Activated CD4-positive, alpha-beta T cell treated with anti-CD3 and anti-CD28 coated beads, Interleukin-2, Interleukin-4, amounts not matched to agents 100 ng/mL and 50 ng/mL, durations not matched to agents 16 hours and 8 hours (primary cell): ENCODE data around the gene SNCB.

Experiments used
- DNase-seq: peaks from one replicate; pipeline ENCODE4 v3.0.0-alpha.2; 2020; ENCODE audit warnings: low spot score

SNCB gene

GRCh38 chr5:176660860-176661641 is 30.7 kb upstream of the SNCB start:
- DNase-seq: peak; percentile 79

- no peak for DNase-seq
Observed at GRCh38 chr5:176660530-176660859, 30.2 kb upstream of the SNCB start.

- no peak for DNase-seq
Observed at GRCh38 chr5:176659860-176660461, 29.6 kb upstream of the SNCB start.

- DNase-seq: no peak
Observed at GRCh38 chr5:176659512-176659839, 29.1 kb upstream of the SNCB start.

- DNase-seq: peak; percentile 24
Observed at GRCh38 chr5:176658817-176659511, 28.6 kb upstream of the SNCB start.

GRCh38 chr5:176658007-176658599 is 27.8 kb upstream of the SNCB start:
- peak; percentile 69 for DNase-seq

GRCh38 chr5:176656467-176656990 is 26.2 kb upstream of the SNCB start:
- no peak for DNase-seq

GRCh38 chr5:176654856-176655255 is 24.5 kb upstream of the SNCB start:
- DNase-seq: no peak

GRCh38 chr5:176653401-176654385 is 23.4 kb upstream of the SNCB start:
- DNase-seq: peak; percentile 67

GRCh38 chr5:176652136-176652535 is 21.8 kb upstream of the SNCB start:
- no peak for DNase-seq

- DNase-seq: no peak
Observed at GRCh38 chr5:176651472-176651980, 21.2 kb upstream of the SNCB start.

GRCh38 chr5:176650354-176650884 is 20.1 kb upstream of the SNCB start:
- no peak for DNase-seq

- DNase-seq: no peak
Observed at GRCh38 chr5:176648474-176649194, 18.3 kb upstream of the SNCB start.

- DNase-seq: no peak
Observed at GRCh38 chr5:176647843-176648473, 17.6 kb upstream of the SNCB start.

- peak; percentile 100 for DNase-seq
Observed at GRCh38 chr5:176647030-176647842, 16.9 kb upstream of the SNCB start, which contains the start of gene TSPAN17. Gene TSPAN17, plus strand, starts transcription at chr5:176647484. Its CDS starts 132 bp downstream, at chr5:176647616.

GRCh38 chr5:176646707-176647029 is 16.3 kb upstream of the SNCB start:
- no peak for DNase-seq

- DNase-seq: no peak
Observed at GRCh38 chr5:176646049-176646706, 15.8 kb upstream of the SNCB start.

GRCh38 chr5:176644878-176645670 is 14.7 kb upstream of the SNCB start:
- no peak for DNase-seq
